Skeletal muscle tissue (tissue), 4 donors: ENCODE results near the gene CD46. TPM values are rescaled to one million over a fixed set of nuclear protein-coding genes. Genes with fewer than 3 reads are reported as not detected.
"Not testable (repeated sequence)": the region's sequence is repeated elsewhere in the genome, so short reads cannot be mapped to it uniquely, and the experiment has no call there.

ENCODE experiments used
- H3K27ac ChIP-seq: one replicate; pipeline ENCODE4 v1.7.0; 2013; ENCODE audit warnings: mild to moderate bottlenecking, low read depth, low read length, inconsistent platforms
- H3K27me3 ChIP-seq, 3 donors: one replicate each; pipeline ENCODE4 v1.7.0; 2013; ENCODE audit warnings: low read length in 3 of 3; ENCODE audit not compliant: control insufficient read depth in 3 of 3, insufficient read depth in 3 of 3
- H3K36me3 ChIP-seq, 3 donors: one replicate each; pipeline ENCODE4 v1.7.0; 2013; ENCODE audit warnings: low read length in 3 of 3; ENCODE audit not compliant: control insufficient read depth in 3 of 3, insufficient read depth in 3 of 3
- H3K4me1 ChIP-seq, 3 donors: one replicate each; pipeline ENCODE4 v1.7.0; 2013; ENCODE audit warnings: low read length in 3 of 3, mild to moderate bottlenecking in 3 of 3; ENCODE audit not compliant: control insufficient read depth in 3 of 3, insufficient read depth in 3 of 3
- H3K4me3 ChIP-seq, 3 donors: one replicate each; pipeline ENCODE4 v1.7.0; 2013; ENCODE audit warnings: low read length in 3 of 3
- H3K9ac ChIP-seq, 3 donors: one replicate each; pipeline ENCODE4 v1.7.0; 2013; ENCODE audit warnings: low read length in 3 of 3, mild to moderate bottlenecking in 3 of 3, moderate library complexity in 2 of 3, low read depth in 1 of 3
- H3K9me3 ChIP-seq, 3 donors: one replicate each; pipeline ENCODE4 v1.7.0; 2013; ENCODE audit warnings: low read length in 3 of 3; ENCODE audit not compliant: control insufficient read depth in 3 of 3
- total RNA-seq: library from RNA; depleted of rRNA; stranded (reverse); fragments of >200 nt; gene quantifications from one replicate; pipeline ENCODE4 v1.2.3, GENCODE V29; 2014
- donor health status: Osteomylitis.

Gene CD46
- total RNA-seq, 1 donor from 2014 or later, result 53.8 TPM

DNA sequence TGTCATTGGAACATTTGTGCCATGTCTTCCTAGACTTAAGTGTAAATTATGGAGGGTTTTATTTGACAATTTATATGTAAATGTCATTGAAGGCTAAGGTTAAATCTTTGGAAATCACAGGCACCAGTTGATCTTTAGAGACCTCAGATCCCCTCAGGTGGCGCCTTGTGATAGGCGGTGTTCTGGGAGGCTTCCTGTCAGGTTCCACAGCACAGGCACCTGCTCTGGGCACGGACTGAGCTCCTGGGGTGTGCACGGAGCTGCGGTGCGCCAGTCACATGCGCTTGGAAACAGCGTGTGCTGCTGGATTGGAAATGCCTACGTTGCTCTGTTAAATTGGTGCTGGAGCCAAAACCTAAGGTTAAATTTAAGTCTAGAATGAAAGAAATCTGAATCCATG is 12.1 kb downstream of the CD46 start:
- H3K27ac ChIP-seq, result no peak overlapping the region
- no peaks in the 10 kb centered on the region for H3K9me3 ChIP-seq
- peaks cover 16 to 54% (median 41%) of the 10 kb centered on the region in 3 donors for H3K36me3 ChIP-seq
- no peaks in the 10 kb centered on the region for H3K4me1 ChIP-seq
- H3K4me3 ChIP-seq, result no peak overlapping the region
- no peaks in the 10 kb centered on the region for H3K27me3 ChIP-seq
- no peak overlapping the region for H3K9ac ChIP-seq

DNA sequence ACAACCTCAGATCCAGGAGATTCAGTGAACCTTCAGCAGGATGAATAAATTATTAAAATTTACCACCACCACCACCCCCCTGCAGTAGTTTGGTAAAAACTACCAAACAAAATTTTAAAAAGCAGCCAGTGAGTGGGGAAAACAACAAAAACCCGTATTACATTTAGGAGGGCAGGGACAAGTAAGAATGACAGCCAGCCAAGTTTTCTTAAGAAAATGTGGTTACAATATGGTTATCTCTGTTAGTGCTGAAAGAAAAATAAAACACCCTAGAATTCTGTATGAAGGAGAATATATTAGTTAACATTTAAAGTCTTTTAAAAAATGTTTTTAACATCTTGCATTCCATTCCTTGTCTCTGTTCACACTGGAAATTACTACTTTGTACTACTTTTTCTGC is 14.7 kb downstream of the CD46 start:
- Histone ChIP-seq H3K27me3 (no peaks in the 10 kb centered on the region), H3K9ac (no peak overlapping the region), H3K27ac (no peak overlapping the region), H3K36me3 (peaks cover 15 to 41% (median 30%) of the 10 kb centered on the region in 3 donors), H3K4me1 (no peaks in the 10 kb centered on the region), H3K9me3 (no peaks in the 10 kb centered on the region), H3K4me3 (no peak overlapping the region)

DNA sequence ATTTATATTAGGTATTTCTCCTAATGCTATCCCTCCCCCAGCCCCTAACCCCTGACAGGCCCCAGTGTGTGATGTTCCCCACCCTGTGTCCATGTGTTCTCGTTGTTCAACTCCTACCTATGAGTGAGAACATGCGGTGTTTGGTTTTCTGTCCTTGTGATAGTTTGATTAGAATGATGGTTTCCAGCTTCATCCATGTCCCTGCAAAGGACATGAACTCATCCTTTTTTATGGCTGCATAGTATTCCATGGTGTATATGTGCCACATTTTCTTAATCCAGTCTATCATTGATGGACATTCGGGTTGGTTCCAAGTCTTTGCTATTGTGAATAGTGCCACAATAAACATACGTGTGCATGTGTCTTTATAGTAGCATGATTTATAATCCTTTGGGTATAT is 18.7 kb downstream of the CD46 start:
- not testable (repeated sequence) for H3K27ac ChIP-seq, H3K9ac ChIP-seq, H3K9me3 ChIP-seq, H3K4me3 ChIP-seq, H3K27me3 ChIP-seq, H3K4me1 ChIP-seq
- peaks cover 2 to 24% (median 3%) of the 10 kb centered on the region in 3 donors for H3K36me3 ChIP-seq

DNA sequence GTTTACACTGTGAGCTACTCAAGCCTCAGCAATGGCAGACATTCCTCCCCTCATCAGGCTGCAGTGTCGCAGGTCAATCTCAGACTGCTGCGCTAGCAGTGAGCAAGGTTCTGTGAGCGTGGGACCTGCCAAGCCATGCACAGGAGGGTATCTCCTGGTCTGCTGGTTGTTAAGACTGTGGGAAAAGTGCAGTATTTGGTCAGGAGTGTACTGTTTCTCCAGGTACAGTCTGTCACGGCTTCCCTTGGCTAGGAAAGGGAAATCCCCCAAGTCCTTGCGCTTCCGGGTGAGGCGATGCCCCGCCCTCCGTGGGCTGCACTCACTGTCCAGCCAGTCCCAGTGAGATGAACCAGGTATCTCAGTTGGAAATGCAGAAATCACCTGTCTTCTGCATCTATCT is 24.2 kb downstream of the CD46 start:
- H3K27me3 ChIP-seq, H3K4me3 ChIP-seq, H3K9ac ChIP-seq, H3K9me3 ChIP-seq, H3K4me1 ChIP-seq, H3K27ac ChIP-seq: not testable (repeated sequence)
- H3K36me3 ChIP-seq, result peaks cover 7 to 13% (median 12%) of the 10 kb centered on the region in 3 donors

DNA sequence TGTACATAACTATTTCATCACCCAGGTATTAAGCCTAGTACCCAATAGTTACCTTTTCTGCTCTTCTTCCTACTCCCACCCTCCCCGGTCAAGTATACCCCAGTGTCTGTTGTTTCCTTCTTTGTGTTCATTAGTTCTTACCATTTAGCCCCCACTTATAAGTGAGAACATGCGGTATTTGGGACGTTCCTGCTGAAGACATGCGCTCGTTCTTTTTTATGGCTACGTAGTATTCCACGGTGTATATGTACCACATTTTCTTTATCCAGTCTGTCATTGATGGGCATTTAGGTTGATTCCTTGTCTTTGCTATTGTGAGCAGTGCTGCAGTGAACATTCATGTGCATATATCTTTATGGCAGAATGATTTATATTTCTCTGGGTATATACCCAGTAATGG is 25.6 kb downstream of the CD46 start:
- not testable (repeated sequence) for H3K9me3 ChIP-seq, H3K4me1 ChIP-seq
- H3K36me3 ChIP-seq, result peaks cover 7 to 13% (median 12%) of the 10 kb centered on the region in 3 donors

DNA sequence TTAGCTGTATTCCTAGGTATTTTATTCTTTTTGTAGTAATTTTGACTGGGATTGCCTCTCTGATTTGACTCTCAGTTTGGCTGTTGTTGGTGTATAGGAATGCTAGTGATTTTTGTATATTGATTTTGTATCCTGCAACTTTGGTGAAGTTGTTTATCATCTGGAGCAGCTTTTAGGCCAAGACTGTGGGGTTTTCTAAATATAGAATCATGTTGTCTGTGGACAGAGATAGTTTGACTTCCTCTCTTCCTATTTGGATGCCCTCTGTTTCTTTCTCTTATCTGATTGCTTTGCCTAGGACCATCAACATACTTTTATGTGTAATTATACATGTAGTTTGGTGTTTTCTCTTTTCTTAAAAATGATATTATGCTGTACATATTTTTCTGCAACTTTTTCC is 27.2 kb downstream of the CD46 start:
- peaks cover 7 to 12% (median 12%) of the 10 kb centered on the region in 3 donors for H3K36me3 ChIP-seq

More for the DNA sequence above, 25.6 kb downstream of the CD46 start:
- not testable (repeated sequence) for H3K9ac ChIP-seq, H3K4me3 ChIP-seq, H3K27ac ChIP-seq, H3K27me3 ChIP-seq

DNA sequence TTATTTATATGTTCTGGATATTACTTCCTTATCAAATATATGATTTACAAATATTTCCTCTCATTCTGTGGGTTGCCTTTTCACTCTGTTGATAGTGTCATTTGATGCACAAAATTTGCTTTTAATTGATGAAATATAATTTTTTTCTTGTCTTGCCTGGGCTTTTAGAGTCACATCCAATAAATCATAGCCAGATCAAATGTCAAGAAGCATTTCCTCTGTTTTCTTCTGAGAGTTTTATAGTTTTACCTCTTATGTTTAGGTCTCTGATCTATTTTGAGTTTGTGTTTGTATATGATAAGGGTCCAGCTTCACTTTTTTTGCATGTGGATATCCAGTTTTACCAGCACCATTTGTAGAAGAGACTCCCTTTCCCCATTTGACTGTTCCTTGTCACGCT is 29.5 kb downstream of the CD46 start:
- peaks cover 0 to 9% (median 8%) of the 10 kb centered on the region in 3 donors for H3K36me3 ChIP-seq
- H3K9ac ChIP-seq, result no peak overlapping the region
- H3K4me1 ChIP-seq, result peaks cover 0 to 2% (median 0%) of the 10 kb centered on the region in 3 donors
- no peak overlapping the region for H3K27ac ChIP-seq
- no peaks in the 10 kb centered on the region for H3K9me3 ChIP-seq
- no peak overlapping the region for H3K4me3 ChIP-seq
- H3K27me3 ChIP-seq, result no peaks in the 10 kb centered on the region

More for the DNA sequence above, 27.2 kb downstream of the CD46 start:
- no peaks in the 10 kb centered on the region for H3K27me3 ChIP-seq
- H3K9ac ChIP-seq, result no peak overlapping the region
- peaks cover 0 to 2% (median 0%) of the 10 kb centered on the region in 3 donors for H3K4me1 ChIP-seq
- H3K9me3 ChIP-seq, result no peaks in the 10 kb centered on the region
- no peak overlapping the region for H3K4me3 ChIP-seq
- H3K27ac ChIP-seq, result no peak overlapping the region

DNA sequence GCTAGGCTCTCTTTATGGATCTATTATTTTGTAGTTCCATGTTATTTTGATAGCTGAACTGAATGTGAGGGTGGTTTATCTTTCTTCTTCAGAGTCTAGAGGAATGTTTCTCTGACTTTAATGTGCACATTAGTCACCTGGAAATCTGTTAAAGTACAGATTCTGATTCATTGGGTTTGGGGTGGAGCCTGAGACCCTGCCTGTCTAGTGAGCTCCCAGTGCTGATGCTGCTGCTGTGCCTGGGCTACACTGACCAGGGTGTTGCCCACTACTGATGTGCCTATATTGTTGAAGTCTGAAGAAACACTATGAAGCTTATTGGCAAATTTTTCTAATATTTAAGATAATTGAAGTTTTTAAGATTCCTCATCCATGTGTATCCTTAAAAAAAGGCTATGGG is 35.9 kb downstream of the CD46 start:
- H3K36me3 ChIP-seq, result peaks cover 0 to 20% (median 4%) of the 10 kb centered on the region in 3 donors
- H3K27ac ChIP-seq, result no peak overlapping the region
- H3K4me1 ChIP-seq, result peaks cover 0 to 3% (median 0%) of the 10 kb centered on the region in 3 donors
- H3K9me3 ChIP-seq, result no peaks in the 10 kb centered on the region
- H3K27me3 ChIP-seq, result no peaks in the 10 kb centered on the region
- no peak overlapping the region for H3K4me3 ChIP-seq
- H3K9ac ChIP-seq, result no peak overlapping the region

DNA sequence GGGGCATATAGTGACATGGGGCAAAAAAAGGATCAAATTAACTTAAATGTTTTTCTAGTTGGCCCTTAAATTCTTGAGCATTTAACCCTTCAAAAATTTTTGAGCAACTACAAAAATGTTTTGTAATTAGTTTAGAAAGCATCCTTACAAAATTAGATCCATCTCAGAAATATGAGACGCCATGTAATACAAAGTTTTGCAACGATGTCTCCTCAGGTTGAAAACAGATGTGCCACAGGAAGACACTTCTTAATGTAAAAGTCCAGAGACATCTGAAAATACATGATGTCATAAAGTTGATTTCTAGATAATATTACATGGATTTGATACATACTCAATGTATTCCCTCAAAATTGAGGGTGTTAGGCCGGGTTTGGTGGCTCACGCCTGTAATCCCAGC is 37.5 kb downstream of the CD46 start:
- Histone ChIP-seq H3K9ac (no peak overlapping the region), H3K27ac (no peak overlapping the region), H3K9me3 (no peaks in the 10 kb centered on the region), H3K4me1 (peaks cover 0 to 3% (median 0%) of the 10 kb centered on the region in 3 donors), H3K36me3 (peaks cover 0 to 25% (median 4%) of the 10 kb centered on the region in 3 donors), H3K4me3 (no peak overlapping the region), H3K27me3 (no peaks in the 10 kb centered on the region)

DNA sequence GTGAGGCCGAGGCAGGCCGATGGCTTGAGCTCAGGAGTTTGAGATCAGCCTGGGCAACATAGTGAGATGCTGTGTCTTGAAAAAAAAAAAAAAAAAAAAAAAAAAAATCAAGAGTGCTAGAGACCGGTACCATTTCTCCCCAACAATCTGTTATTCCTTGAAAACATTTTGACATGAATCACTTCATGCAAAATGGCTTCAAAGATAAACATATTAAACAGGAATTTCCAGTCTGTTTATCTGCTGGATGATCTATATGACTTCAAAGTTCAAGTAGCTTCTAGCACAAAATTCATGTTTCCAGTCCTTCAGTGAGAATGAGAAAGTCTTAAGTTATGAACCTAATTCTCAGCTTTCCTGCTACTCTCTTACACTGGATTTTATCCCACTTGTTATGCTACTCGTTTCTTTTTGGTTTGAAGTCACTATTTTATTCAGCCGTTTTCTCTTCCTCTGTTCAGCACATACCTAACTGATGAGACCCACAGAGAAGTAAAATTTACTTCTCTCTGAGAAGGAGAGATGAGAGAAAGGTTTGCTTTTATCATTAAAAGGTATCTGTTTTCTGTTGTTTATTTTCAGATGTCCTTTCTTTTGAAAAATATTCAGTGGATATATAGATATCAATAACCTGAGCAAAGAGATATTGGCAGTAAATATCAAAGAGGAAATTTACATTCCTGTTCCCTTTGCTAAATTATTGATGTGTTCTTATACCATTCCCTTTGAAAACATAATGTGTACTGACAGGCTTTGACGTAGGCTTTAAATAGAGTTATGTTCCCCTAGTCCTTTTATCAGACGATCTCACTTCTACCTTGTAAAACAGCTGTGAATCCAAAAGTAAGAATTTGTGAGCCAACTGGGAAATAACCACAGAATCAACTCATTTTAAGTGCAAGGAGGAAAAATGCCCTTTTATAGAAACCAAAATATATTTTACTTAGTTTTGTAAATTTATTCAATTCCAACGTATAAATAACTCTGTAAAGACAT is 38.2 kb downstream of the CD46 start:
- Histone ChIP-seq H3K27me3 (no peaks in the 10 kb centered on the region), H3K9ac (no peak overlapping the region), H3K9me3 (no peaks in the 10 kb centered on the region), H3K4me1 (peaks cover 0 to 3% (median 0%) of the 10 kb centered on the region in 3 donors), H3K4me3 (no peak overlapping the region), H3K36me3 (peaks cover 0 to 22% (median 4%) of the 10 kb centered on the region in 3 donors), H3K27ac (no peak overlapping the region)
